ENCODE measurements around the gene SMIM38. TPM values are rescaled to one million over a fixed set of nuclear protein-coding genes. Genes with fewer than 3 reads are reported as not detected.

Gene SMIM38
- total RNA-seq, 1 experiment from 2014 or later: not detected

GRCh38 chr11:69159150-69159852 lies 3.6 kb downstream of the SMIM38 start:
- no peak for DNase-seq (ENCODE audit: low read depth)

- no peak for DNase-seq (ENCODE audit: low read depth)
These were observed 4.8 kb downstream of the SMIM38 start for GRCh38 chr11:69160296-69161116.

GRCh38 chr11:69161117-69161407 lies 5.3 kb downstream of the SMIM38 start:
- DNase-seq (ENCODE audit: low read depth): no peak

- DNase-seq (ENCODE audit: low read depth): no peak
These were observed 6.8 kb downstream of the SMIM38 start for GRCh38 chr11:69162505-69162904.

GRCh38 chr11:69163842-69164241 lies 8.1 kb downstream of the SMIM38 start:
- no peak for DNase-seq (ENCODE audit: low read depth)

GRCh38 chr11:69164824-69165223 lies 9.1 kb downstream of the SMIM38 start:
- DNase-seq (ENCODE audit: low read depth): no peak

- no peak for DNase-seq (ENCODE audit: low read depth)
These were observed 10.0 kb downstream of the SMIM38 start for GRCh38 chr11:69165775-69166174.

- peak; percentile 87 for DNase-seq (ENCODE audit: low read depth)
These were observed 10.7 kb downstream of the SMIM38 start for GRCh38 chr11:69166218-69167115.

GRCh38 chr11:69167130-69167915 lies 11.6 kb downstream of the SMIM38 start:
- DNase-seq (ENCODE audit: low read depth): no peak

GRCh38 chr11:69167916-69168691 lies 12.4 kb downstream of the SMIM38 start:
- DNase-seq (ENCODE audit: low read depth): no peak

- DNase-seq (ENCODE audit: low read depth): no peak
These were observed 13.7 kb downstream of the SMIM38 start for GRCh38 chr11:69169479-69169878.

GRCh38 chr11:69170704-69171103 lies 15.0 kb downstream of the SMIM38 start:
- DNase-seq (ENCODE audit: low read depth): peak; percentile 9

- DNase-seq (ENCODE audit: low read depth): no peak
These were observed 15.9 kb downstream of the SMIM38 start for GRCh38 chr11:69171476-69172240.

GRCh38 chr11:69172674-69173073 lies 16.9 kb downstream of the SMIM38 start:
- DNase-seq (ENCODE audit: low read depth): peak; percentile 20

- DNase-seq (ENCODE audit: low read depth): no peak
These were observed 17.6 kb downstream of the SMIM38 start for GRCh38 chr11:69173331-69173730.

- DNase-seq (ENCODE audit: low read depth): no peak
These were observed 18.3 kb downstream of the SMIM38 start for GRCh38 chr11:69173925-69174581.

GRCh38 chr11:69174841-69175240 lies 19.1 kb downstream of the SMIM38 start:
- no peak for DNase-seq (ENCODE audit: low read depth)

GRCh38 chr11:69178819-69179482 lies 23.2 kb downstream of the SMIM38 start:
- no peak for DNase-seq (ENCODE audit: low read depth)

GRCh38 chr11:69180226-69180625 lies 24.5 kb downstream of the SMIM38 start:
- no peak for DNase-seq (ENCODE audit: low read depth)

Data from M059J (cell line).